A673 (cell line): ENCODE measurements around the gene VPS9D1.

Experiments used
- EZH2 ChIP-seq: fragments of 200-600 bp; sonication (generic); IDR thresholded peaks from 2 replicates; pipeline ENCODE4 v1.6.1; 2017; ENCODE audit warnings: borderline replicate concordance, low read depth, mild to moderate bottlenecking, mixed read lengths, antibody characterized with exemption, low read length; ENCODE audit not compliant: poor library complexity, severe bottlenecking
- TF ChIP-seq, protein P1 (sequence below): fragments of 300-800, 200-600 bp; sonication (generic); conservative IDR thresholded peaks from 2 replicates; pipeline ENCODE4 v1.5.1; 2017; ENCODE audit warnings: low read depth, mild to moderate bottlenecking, antibody characterized with exemption, low read length, moderate library complexity, mixed read lengths

- no peak for TF ChIP-seq EZH2
- TF ChIP-seq, protein P1, sequence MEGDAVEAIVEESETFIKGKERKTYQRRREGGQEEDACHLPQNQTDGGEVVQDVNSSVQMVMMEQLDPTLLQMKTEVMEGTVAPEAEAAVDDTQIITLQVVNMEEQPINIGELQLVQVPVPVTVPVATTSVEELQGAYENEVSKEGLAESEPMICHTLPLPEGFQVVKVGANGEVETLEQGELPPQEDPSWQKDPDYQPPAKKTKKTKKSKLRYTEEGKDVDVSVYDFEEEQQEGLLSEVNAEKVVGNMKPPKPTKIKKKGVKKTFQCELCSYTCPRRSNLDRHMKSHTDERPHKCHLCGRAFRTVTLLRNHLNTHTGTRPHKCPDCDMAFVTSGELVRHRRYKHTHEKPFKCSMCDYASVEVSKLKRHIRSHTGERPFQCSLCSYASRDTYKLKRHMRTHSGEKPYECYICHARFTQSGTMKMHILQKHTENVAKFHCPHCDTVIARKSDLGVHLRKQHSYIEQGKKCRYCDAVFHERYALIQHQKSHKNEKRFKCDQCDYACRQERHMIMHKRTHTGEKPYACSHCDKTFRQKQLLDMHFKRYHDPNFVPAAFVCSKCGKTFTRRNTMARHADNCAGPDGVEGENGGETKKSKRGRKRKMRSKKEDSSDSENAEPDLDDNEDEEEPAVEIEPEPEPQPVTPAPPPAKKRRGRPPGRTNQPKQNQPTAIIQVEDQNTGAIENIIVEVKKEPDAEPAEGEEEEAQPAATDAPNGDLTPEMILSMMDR: no peak
These were observed 34.1 kb downstream of the VPS9D1 start, which contains the start of gene CDK10 for GRCh38 chr16:89686520-89687091.
